ENCODE data around the gene CHSY1. TPM values are rescaled to one million over a fixed set of nuclear protein-coding genes. Genes with fewer than 3 reads are reported as not detected.

Gene CHSY1
- total RNA-seq, 1 donor from 2014 or later = 20.4 TPM

- H3K9me3 Mint-ChIP-seq = no peaks in the 10 kb centered on the region
- no peak for TF ChIP-seq CTCF (IDR thresholded peaks at IDR 0.05)
- H3K27ac Mint-ChIP-seq = peak overlapping the region; percentile 24
- ATAC-seq (ENCODE audit: low read depth) (no peak), DNase-seq (no peak)
- CTCF ChIA-PET = no interaction called here
- H3K4me1 Mint-ChIP-seq = peaks cover 71% of the 10 kb centered on the region
- intact Hi-C loops (cut with micrococcal nuclease) = loop anchor here (10.0 kb wide), 1 partner anchor 207 kb away; no protein-coding TSS in a partner anchor
- no peaks in the 10 kb centered on the region for H3K36me3 Mint-ChIP-seq (ENCODE audit: low read depth)
- H3K27me3 Mint-ChIP-seq = no peaks in the 10 kb centered on the region
- POLR2A ChIA-PET = no interaction called here
- no peak overlapping the region for H3K4me3 Mint-ChIP-seq
Measured at GRCh38 chr15:101131489-101132389, 120.1 kb downstream of the CHSY1 start.

GRCh38 chr15:101129851-101130380 is 121.9 kb downstream of the CHSY1 start:
- peaks cover 70% of the 10 kb centered on the region for H3K4me1 Mint-ChIP-seq
- H3K4me3 Mint-ChIP-seq = peak overlapping the region; percentile 12
- no peak for DNase-seq
- H3K27me3 Mint-ChIP-seq = no peaks in the 10 kb centered on the region
- H3K27ac Mint-ChIP-seq = peak overlapping the region; percentile 74
- ChIA-PET CTCF (interaction anchor here (1.0 kb wide), 1 partner anchor 126 kb away, joined by 3 read pairs; no protein-coding TSS in a partner anchor), POLR2A (interaction anchor here (0.6 to 1.0 kb wide), 3 partner anchors 20 to 1885 kb away, joined by 4 read pairs; no protein-coding TSS in a partner anchor)
- TF ChIP-seq CTCF (IDR thresholded peaks at IDR 0.05) = no peak
- intact Hi-C loops (cut with micrococcal nuclease) = loop anchor here (5.0 to 10.0 kb wide), 2 partner anchors 57 to 205 kb away; no protein-coding TSS in a partner anchor
- H3K36me3 Mint-ChIP-seq (ENCODE audit: low read depth) = no peaks in the 10 kb centered on the region
- ATAC-seq (ENCODE audit: low read depth) = no peak
- no peaks in the 10 kb centered on the region for H3K9me3 Mint-ChIP-seq

GRCh38 chr15:101128221-101129015 is 123.4 kb downstream of the CHSY1 start:
- ATAC-seq (ENCODE audit: low read depth) (no peak), DNase-seq (no peak)
- peak overlapping the region; percentile 79 for H3K4me3 Mint-ChIP-seq
- no peaks in the 10 kb centered on the region for H3K9me3 Mint-ChIP-seq
- TF ChIP-seq CTCF (IDR thresholded peaks at IDR 0.05) = no peak
- POLR2A ChIA-PET = interaction anchor here (0.6 to 5.1 kb wide), 4 partner anchors 38 to 166 kb away, joined by 3 to 45 read pairs (median 4); partner anchors contain the start of genes CHSY1 and SNRPA1
- no peaks in the 10 kb centered on the region for H3K27me3 Mint-ChIP-seq
- H3K36me3 Mint-ChIP-seq (ENCODE audit: low read depth) = no peaks in the 10 kb centered on the region
- CTCF ChIA-PET = interaction anchor here (1.1 to 1.4 kb wide), 3 partner anchors 22 to 40 kb away, joined by 3 to 4 read pairs (median 3); no protein-coding TSS in a partner anchor
- H3K27ac Mint-ChIP-seq = peak overlapping the region; percentile 98
- peaks cover 75% of the 10 kb centered on the region for H3K4me1 Mint-ChIP-seq
- intact Hi-C loops (cut with micrococcal nuclease) = loop anchor here (5.0 kb wide), 1 partner anchor 59 kb away; no protein-coding TSS in a partner anchor

DNA sequence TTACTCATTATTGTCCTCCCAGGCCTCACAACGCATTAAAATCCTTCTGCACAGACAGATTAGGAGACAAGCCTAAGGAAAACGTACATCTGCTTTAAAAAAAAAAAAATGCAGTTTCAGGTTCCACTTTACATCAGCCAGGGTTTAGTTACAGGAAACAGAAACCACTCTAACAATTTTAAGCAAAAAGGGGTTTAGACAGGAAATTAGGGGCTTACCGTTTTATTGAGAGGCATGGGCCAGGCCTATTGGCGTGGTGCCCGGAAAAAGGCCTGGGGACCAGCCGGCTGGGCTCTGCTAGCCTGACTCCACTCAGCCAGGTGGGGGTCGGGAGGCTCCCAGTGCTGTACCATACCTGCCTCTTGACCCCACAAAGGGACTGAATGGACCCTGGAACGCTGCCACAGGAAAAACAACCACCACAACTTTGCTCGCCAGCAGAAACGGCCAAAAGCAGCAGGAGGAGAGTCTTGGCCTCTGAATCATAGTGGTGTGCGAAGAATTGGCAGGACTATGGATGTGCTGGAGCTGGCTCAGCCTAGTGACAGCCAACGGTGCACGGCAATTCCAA is 124.3 kb downstream of the CHSY1 start:
- intact Hi-C loops (cut with micrococcal nuclease) = loop anchor here (1.0 to 5.0 kb wide), 5 partner anchors 8 to 124 kb away; no protein-coding TSS in a partner anchor
- peak overlapping the region; percentile 79 for H3K4me3 Mint-ChIP-seq
- no peaks in the 10 kb centered on the region for H3K36me3 Mint-ChIP-seq (ENCODE audit: low read depth)
- H3K27me3 Mint-ChIP-seq = no peaks in the 10 kb centered on the region
- H3K27ac Mint-ChIP-seq = peak overlapping the region; percentile 98
- H3K9me3 Mint-ChIP-seq = no peaks in the 10 kb centered on the region
- ChIA-PET CTCF (interaction anchor here (1.1 to 1.4 kb wide), 3 partner anchors 38 to 161 kb away, joined by 3 to 4 read pairs (median 4); no protein-coding TSS in a partner anchor), POLR2A (interaction anchor here (0.9 to 5.1 kb wide), 7 partner anchors 8 to 167 kb away, joined by 3 to 45 read pairs (median 5); partner anchors contain the start of genes CHSY1 and SNRPA1)
- DNase-seq (peak; percentile 51), ATAC-seq (ENCODE audit: low read depth) (peak; percentile 82)
- H3K4me1 Mint-ChIP-seq = peaks cover 75% of the 10 kb centered on the region
- no peak for TF ChIP-seq CTCF (IDR thresholded peaks at IDR 0.05)
